Endothelial cell of umbilical vein (primary cell): ENCODE results near the gene ZNF106. TPM values are rescaled to one million over a fixed set of nuclear protein-coding genes. Genes with fewer than 3 reads are reported as not detected.

Experiments used
- BruUV-seq: library from RNA; stranded (reverse); fragments of 400-500 nt; replicated peaks from 2 replicates; lab custom pipeline; 2021; lab: Mats Ljungman, UMichigan
- CTCF ChIA-PET: fragments of 300-600, 350-600 bp; sonication (Branson Sonifier 250); formaldehyde crosslinking; loops from one replicate; lab custom pipeline; 2021; ENCODE audit warnings: antibody characterized with exemption, inconsistent platforms; lab: Charles Lee
- POLR2A ChIA-PET: fragments of 300-600, 350-600 bp; sonication (Branson Sonifier 250); formaldehyde crosslinking; loops from one replicate; lab custom pipeline; 2021; ENCODE audit warnings: antibody characterized with exemption, inconsistent platforms; lab: Charles Lee
- DNase-seq: peaks from one replicate; pipeline ENCODE4 v3.0.0-alpha.2; 2011; ENCODE audit warnings: low read depth, low spot score
- FAIRE-seq: peaks from 2 replicates; lab custom pipeline; 2011; peaks lifted over from hg19 to GRCh38; lab: Jason Lieb, UNC
- H2AFZ ChIP-seq: 2 replicates; pipeline ENCODE4 v1.6.0; 2012; ENCODE audit warnings: low read depth, low read length, control low read depth, inconsistent platforms
- H3K27ac ChIP-seq: 2 replicates; pipeline ENCODE4 v1.5.1; 2011; ENCODE audit warnings: low read depth, mild to moderate bottlenecking, control low read depth, low read length, moderate library complexity; ENCODE audit not compliant: insufficient read depth
- H3K27me3 ChIP-seq, 2 experiments: 2 replicates each; pipeline versions ENCODE4 v1.6.0 to v1.6.1; 2011; ENCODE audit warnings: low read length in 2 of 2, mixed read lengths in 1 of 2; ENCODE audit not compliant: control insufficient read depth in 2 of 2, insufficient read depth in 2 of 2
- H3K36me3 ChIP-seq, 2 experiments: 2 replicates in 1 of 2; 3 replicates in 1 of 2; pipeline ENCODE4 v1.5.1; 2011; ENCODE audit warnings: low read length in 2 of 2, mild to moderate bottlenecking in 1 of 2, moderate library complexity in 1 of 2; ENCODE audit not compliant: control insufficient read depth in 2 of 2, insufficient read depth in 2 of 2; ENCODE audit errors: extremely low read depth in 1 of 2
- H3K4me1 ChIP-seq: 3 replicates; pipeline ENCODE4 v1.5.1; 2011; ENCODE audit warnings: mild to moderate bottlenecking, low read length; ENCODE audit not compliant: control insufficient read depth, insufficient read depth; ENCODE audit errors: extremely low read depth
- H3K4me2 ChIP-seq: 2 replicates; pipeline ENCODE4 v1.6.1; 2011; ENCODE audit warnings: low read length, control low read depth, mixed read lengths; ENCODE audit not compliant: insufficient read depth
- H3K4me3 ChIP-seq, 3 experiments: fragments of 200-600 bp in 1 of 3; sonication (generic), shearing (Covaris generic) in 1 of 3; replicated peaks in 1 of 3; 2 replicates each; pipeline ENCODE4 v1.5.1; 2011 to 2016; ENCODE audit warnings: control low read depth in 3 of 3, low read length in 3 of 3, mild to moderate bottlenecking in 2 of 3, inconsistent platforms in 1 of 3, low read depth in 1 of 3, moderate library complexity in 1 of 3; ENCODE audit not compliant: insufficient read depth in 1 of 3
- H3K79me2 ChIP-seq: 2 replicates; pipeline ENCODE4 v1.6.0; 2012; ENCODE audit warnings: low read length, inconsistent platforms; ENCODE audit not compliant: control insufficient read depth, insufficient read depth
- H3K9ac ChIP-seq: replicated peaks from 2 replicates; pipeline ENCODE3; 2011; ENCODE audit warnings: low read length, control low read depth; ENCODE audit not compliant: insufficient read depth; ENCODE audit errors: extremely low read depth
- H3K9me1 ChIP-seq: replicated peaks from 3 replicates; pipeline ENCODE4 v1.6.0; 2011; ENCODE audit warnings: mild to moderate bottlenecking, low read length; ENCODE audit not compliant: control insufficient read depth, insufficient read depth; ENCODE audit errors: extremely low read depth
- H3K9me3 ChIP-seq: replicated peaks from 2 replicates; pipeline ENCODE4 v1.5.1; 2012; ENCODE audit warnings: low read length, inconsistent platforms; ENCODE audit not compliant: control insufficient read depth, insufficient read depth
- H4K20me1 ChIP-seq: replicated peaks from 2 replicates; pipeline ENCODE3; 2011; ENCODE audit warnings: mild to moderate bottlenecking, low read length; ENCODE audit not compliant: control insufficient read depth, insufficient read depth; ENCODE audit errors: extremely low read depth
- FOS ChIP-seq: IDR thresholded peaks from 2 replicates; pipeline ENCODE4 v1.6.1; 2011; ENCODE audit warnings: mild to moderate bottlenecking, low read length, moderate library complexity, borderline replicate concordance; ENCODE audit not compliant: insufficient read depth
- MAX ChIP-seq: IDR thresholded peaks from 2 replicates; pipeline ENCODE4 v1.6.1; 2011; ENCODE audit not compliant: insufficient read depth, insufficient read length
- POLR2A ChIP-seq: IDR thresholded peaks from 2 replicates; pipeline ENCODE4 v1.6.1; 2012; ENCODE audit warnings: low read depth, mild to moderate bottlenecking, control low read depth, low read length
- dilution Hi-C: fragments of 300-500 bp; cut with MboI; formaldehyde crosslinking; loops from one replicate; pipeline ENCODE4 v1.15.0; 2019; ENCODE audit warnings: low sequenced_read_pairs; ENCODE audit not compliant: extremely low pct_ligation_motif_present
- intact Hi-C: fragments of 100-400 bp; cut with micrococcal nuclease; formaldehyde crosslinking; loops from one replicate; pipeline ENCODE4 v1.10.0; 2022
- polyA plus RNA-seq, 4 experiments: library from polyadenylated mRNA; depleted of rRNA in 3 of 4; stranded (reverse) in 3 of 4; unstranded in 1 of 4; fragments of >200 nt; gene quantifications; 2 replicates each; pipeline versions ENCODE4 v1.2.1 to v1.2.3, GENCODE V29; 2011 to 2012; ENCODE audit warnings: missing spikeins in 1 of 4
- total RNA-seq: library from RNA; stranded (reverse); gene quantifications from 2 replicates; pipeline ENCODE4 v1.2.3, GENCODE V29; 2021

ZNF106 gene
- total and polyA plus RNA-seq, 2 donors (not counting 3 experiments of a cell fraction or from before 2014, with no cell fraction given), result 18.9 to 53.5 TPM

DNA sequence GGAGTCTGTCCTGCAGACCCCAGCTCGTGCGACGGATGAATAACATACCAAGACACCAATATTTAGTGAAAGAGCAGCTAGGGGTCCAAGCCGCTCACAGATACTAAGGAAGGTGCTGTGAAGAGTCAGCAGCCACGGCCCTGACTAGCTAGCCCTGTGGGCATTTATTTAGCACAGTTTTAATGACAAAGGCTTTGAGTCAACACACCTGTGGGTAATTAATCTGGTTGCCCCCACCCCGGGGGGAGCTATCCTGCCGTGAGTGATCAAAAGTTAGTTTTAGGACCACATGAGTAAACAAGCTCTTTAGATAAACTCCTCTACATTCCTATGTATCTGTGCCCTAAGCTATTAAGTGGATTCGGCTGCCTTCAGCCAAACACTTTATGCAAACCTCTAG, 112.9 kb downstream of the ZNF106 start:
- Histone ChIP-seq H3K36me3 (no peaks in the 10 kb centered on the region), H3K9me3 (no peaks in the 10 kb centered on the region), H3K27ac (no peak overlapping the region), H3K9ac (no peak overlapping the region), H2AFZ (no peak overlapping the region), H4K20me1 (no peaks in the 10 kb centered on the region), H3K4me3 (no peak overlapping the region), H3K79me2 (no peaks in the 10 kb centered on the region), H3K9me1 (no peaks in the 10 kb centered on the region), H3K4me2 (no peak overlapping the region), H3K27me3 (no peaks in the 10 kb centered on the region), H3K4me1 (no peaks in the 10 kb centered on the region)
- intact Hi-C loops, result no loop called here
- BruUV-seq, result no TSS peak
- POLR2A ChIA-PET, result no interaction called here
- no peak for FAIRE-seq
- dilution Hi-C loops, result no loop called here
- TF ChIP-seq POLR2A, result no peak
- CTCF ChIA-PET, result interaction anchor here (1.0 to 2.0 kb wide), 3 partner anchors 8 to 13 kb away, joined by 3 to 6 read pairs (median 4); no protein-coding TSS in a partner anchor
- DNase-seq, result no peak

- dilution Hi-C loops (no loop called here), intact Hi-C loops (no loop called here)
- CTCF ChIA-PET, result interaction anchor here (0.6 to 4.5 kb wide), 6 partner anchors 8 to 219 kb away, joined by 3 to 31 read pairs (median 4); partner anchors contain the start of gene PLA2G4F
- Histone ChIP-seq H3K79me2 (no peaks in the 10 kb centered on the region), H3K4me2 (no peak overlapping the region), H3K9ac (no peak overlapping the region), H3K9me3 (no peaks in the 10 kb centered on the region), H4K20me1 (no peaks in the 10 kb centered on the region), H2AFZ (no peak overlapping the region), H3K27me3 (no peaks in the 10 kb centered on the region), H3K4me3 (no peak overlapping the region), H3K27ac (no peak overlapping the region), H3K4me1 (no peaks in the 10 kb centered on the region), H3K9me1 (no peaks in the 10 kb centered on the region), H3K36me3 (no peaks in the 10 kb centered on the region)
- no TSS peak for BruUV-seq
- TF ChIP-seq FOS (no peak), MAX (no peak)
- DNase-seq (no peak), FAIRE-seq (no peak)
- POLR2A ChIA-PET, result no interaction called here
Measured at GRCh38 chr15:42375941-42376340, 115.0 kb downstream of the ZNF106 start.
